NCI-H2196 (cell line): ENCODE measurements around the gene DCHS2.

ENCODE experiments used
- DNase-seq: peaks from one replicate; lab custom pipeline; 2025; ENCODE audit not compliant: unreplicated experiment; lab: John Stamatoyannopoulos, UW

The DCHS2 gene

DNA sequence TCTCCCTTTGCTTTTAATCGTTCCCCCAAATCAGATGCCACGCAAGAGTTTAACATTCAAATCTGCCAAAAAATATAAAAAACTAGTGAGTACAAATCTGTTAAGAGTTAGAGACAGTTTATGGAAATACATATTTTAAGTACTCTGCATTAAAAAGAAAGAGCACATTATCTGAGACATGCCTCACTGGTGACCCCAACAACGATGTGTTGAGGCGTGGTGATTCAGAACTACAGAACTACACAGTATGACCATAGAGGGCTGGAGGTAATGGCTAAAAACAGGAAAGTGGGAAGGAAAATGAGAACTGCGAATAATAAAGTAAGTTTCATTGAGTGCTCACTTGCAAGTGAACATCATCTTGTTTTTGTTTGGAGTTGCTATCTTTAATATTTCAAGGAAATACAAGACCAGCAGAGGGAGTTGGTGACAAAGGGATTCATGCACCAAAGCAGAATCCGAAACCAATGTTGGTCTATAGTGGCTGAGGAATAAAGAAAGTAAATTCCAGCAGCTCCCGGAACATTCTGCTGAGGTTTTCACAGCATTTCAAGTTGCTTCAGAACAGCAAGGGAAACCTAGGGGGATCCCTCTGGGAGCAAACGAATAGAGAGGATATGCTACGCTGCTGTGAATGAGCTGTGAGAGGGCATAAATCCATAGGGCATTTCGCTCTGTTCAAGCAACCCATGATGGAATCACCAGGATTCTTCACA lies 92.2 kb downstream of the DCHS2 start:
- DNase-seq = no peak

DNA sequence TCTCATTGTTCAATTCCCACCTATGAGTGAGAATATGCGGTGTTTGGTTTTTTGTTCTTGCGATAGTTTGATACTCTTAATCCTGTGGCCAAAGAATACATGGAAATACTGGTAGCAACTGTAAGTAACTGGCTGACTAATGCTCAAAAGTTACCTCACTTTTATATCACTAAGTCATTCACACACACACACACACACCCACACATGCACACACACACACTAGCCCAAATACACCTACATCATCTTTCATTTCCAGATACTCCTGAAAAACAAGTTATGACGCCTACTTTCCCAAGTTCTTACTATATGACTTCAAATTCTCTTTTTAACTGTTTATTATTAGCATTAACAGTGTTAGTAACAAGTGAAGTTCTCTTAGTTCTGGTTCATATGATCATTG lies 101.3 kb downstream of the DCHS2 start:
- no peak for DNase-seq

DNA sequence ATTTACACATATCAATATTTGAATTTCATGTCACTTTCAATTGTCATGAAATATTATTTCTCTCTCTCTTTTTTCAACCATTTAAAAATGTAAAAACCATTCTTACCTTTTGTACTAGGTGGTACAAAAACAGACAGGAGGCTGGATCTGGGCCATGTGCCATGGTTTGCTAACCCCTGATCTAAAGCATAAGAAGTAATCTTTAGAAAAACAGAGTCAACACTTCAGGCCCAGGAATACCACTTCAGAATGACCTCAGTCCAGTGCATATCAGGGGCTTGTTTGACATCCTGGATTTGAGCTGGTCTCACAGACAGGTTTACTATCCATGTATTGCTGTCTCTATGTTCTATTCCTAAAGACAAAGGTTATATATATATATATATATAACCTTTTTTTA lies 102.5 kb downstream of the DCHS2 start:
- no peak for DNase-seq

DNA sequence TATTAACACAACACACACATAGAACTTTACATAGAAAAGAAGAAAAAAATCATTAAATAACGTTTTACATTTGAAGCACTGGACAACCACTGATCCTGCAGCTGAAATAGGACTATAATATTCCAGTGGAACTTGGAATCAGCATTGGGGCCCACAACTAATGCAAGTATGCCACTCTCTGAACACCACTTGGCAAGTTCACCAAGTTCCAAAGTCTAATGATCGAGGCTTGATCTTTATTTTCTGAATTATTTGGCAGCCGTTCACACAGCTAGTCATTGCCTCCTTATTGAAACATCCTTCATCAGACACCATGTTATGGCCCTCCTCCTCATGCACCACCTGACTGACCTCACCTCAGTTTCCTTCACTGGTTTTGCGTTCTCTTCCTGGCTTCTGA lies 107.6 kb downstream of the DCHS2 start:
- DNase-seq = no peak

DNA sequence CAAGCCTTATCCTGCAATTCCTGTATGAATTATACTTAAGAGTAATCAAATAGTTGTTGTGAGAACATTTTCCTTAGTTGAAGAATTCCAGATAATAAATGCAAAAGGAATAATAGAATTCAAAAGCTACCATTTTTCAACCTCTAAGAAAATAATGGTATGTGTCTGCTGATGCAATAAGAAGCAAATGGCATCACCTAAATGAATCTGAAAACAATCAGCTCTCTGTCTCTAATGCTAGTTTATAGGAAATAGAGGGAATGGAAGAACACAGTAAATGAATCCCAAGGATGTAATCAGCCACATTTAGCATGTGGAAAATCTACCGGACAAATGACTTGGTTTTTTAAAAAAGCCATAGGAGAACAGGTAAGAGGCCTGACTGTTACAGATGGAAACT lies 115.1 kb downstream of the DCHS2 start:
- DNase-seq = no peak

DNA sequence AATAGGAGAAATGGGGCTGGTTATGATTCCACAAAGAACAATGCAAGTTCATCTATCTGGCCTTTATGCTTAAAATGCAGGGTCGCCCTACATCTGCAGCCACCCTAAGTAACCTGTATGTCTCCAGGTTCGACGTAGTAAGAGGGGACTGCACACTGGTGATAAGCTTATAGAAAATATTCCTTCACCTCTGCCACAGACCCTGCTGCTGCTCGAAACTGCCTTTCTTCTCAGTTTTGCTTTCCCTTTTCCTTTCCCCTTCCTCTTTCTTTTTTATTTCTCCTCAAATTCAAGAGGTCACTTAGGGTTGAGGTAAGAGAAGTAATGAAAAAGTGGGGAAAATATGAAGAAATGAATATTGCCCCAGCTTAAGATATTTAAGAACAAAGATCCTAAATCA lies 123.5 kb downstream of the DCHS2 start:
- no peak for DNase-seq

DNA sequence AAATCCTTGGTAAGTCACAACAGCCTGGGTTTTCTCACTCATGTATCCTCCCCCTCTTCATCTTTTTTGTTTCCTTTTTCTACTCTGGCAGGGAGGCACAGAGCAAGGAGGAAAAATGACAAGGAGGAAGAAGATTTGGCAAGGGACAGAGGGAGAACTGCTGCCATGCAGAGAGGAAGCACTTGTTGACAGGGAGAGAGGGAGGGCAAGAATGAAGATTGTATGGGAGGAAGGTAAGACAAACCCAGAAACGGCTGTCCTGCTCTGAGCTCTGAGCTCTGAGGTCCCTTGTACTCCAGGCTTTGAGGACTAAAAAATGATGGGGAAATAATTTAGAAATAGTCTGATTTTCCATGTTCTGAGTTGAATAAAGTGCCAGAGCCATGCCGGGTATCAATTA lies 123.9 kb downstream of the DCHS2 start:
- no peak for DNase-seq

DNA sequence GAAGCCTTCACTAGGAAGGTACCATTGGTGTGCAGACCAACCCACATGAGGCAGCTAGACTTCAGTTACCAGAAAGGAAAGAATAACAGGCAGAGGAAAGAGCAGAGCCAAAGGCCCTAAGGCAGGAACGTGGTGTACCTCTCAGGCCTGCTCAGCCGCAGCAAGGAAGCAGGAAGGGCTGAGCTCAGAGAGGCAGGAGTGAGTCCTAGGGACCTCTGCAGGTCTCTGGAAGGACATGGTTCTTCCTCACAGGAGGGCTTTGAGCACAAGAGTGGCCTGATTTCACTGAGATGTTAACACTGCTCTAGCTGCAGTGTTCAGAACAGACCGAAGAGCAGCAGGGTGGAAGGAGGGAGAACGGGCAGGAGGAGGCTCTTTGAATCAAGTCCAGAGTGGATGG lies 124.6 kb downstream of the DCHS2 start:
- DNase-seq = no peak

- no peak for DNase-seq
Observed at GRCh38 chr4:154364066-154364845, 127.3 kb downstream of the DCHS2 start.

- no peak for DNase-seq
Observed at GRCh38 chr4:154361450-154361849, 130.1 kb downstream of the DCHS2 start.

DNA sequence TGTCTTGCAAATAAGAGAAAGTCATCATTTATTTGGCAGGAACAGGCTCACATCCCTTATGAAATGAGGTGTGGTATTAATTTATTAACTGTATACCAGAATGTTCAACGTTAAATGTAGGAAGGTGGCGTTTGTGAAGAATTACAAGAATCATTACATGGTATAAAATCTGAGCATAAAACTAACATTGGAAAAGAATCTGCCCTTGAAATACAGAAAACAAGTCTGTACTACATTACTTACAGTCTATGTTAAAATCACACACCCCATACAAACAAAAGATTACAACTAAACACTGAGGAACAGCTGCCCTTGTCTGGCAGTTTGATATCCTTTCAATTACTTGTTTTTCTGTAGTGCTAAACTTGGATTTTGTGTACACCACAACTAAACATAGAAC lies 131.1 kb downstream of the DCHS2 start:
- DNase-seq = no peak

- DNase-seq = no peak
Observed at GRCh38 chr4:154354883-154355282, 136.7 kb downstream of the DCHS2 start.

GRCh38 chr4:154349829-154350228 lies 141.8 kb downstream of the DCHS2 start:
- DNase-seq = no peak

DNA sequence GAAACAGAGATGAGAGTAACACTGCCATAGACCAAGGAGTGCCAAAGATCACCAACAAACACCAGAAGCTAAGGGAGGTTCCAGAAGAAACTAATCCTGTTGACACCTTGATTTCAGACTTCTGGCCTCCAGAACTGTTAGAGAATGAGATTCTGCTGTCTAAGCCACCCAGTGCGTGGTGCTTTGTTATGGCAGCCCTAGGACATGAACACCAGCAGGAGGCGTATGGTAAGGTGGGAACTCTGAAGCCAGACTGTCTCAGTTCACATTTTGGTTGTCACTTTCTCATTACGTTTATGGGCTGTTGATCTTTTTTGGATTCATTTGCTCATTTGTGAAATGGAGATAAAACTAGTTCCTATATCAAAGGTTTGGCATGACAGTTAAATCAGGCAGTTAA lies 142.9 kb downstream of the DCHS2 start:
- no peak for DNase-seq

DNA sequence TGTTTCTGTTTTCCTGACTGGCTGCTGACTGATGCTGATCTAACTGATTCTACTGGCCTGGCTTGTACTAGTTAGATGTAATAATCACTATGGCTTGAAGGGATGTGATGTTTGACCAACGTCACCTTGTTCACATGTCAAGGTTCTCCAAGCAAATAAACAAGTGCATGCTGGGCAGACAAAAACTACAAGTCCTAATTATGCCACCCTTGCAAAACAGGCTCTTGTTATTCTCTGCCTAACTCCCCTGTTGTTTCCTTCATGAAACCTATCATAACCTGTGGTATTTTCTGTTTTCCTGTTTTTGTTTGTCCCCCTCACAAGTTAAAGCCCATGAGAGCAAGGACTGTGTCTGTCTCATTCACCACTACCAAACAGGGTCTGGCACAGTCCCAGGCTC lies 146.2 kb downstream of the DCHS2 start:
- no peak for DNase-seq

GRCh38 chr4:154344686-154345085 lies 146.9 kb downstream of the DCHS2 start:
- DNase-seq = no peak

DNA sequence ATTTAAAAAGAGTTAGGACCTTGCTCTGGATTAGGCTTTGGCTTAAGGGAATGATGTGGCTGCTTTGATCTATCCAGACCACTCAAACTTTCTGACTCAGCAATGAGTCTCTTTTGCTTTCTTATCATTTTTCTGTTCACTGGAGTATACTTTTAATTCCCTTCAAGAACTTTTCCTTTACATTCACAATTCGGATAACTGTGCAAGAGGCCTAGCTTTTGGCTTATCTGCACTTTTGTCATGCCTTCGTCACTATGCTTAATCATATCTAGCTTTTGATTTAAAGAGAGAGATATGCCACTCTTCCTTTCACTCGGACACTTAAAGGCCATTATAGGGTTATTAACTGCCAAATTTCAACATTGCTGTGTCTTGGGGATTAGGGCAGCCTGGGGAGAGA lies 147.9 kb downstream of the DCHS2 start:
- DNase-seq = no peak

GRCh38 chr4:154341448-154341847 lies 150.2 kb downstream of the DCHS2 start:
- DNase-seq = no peak

DNA sequence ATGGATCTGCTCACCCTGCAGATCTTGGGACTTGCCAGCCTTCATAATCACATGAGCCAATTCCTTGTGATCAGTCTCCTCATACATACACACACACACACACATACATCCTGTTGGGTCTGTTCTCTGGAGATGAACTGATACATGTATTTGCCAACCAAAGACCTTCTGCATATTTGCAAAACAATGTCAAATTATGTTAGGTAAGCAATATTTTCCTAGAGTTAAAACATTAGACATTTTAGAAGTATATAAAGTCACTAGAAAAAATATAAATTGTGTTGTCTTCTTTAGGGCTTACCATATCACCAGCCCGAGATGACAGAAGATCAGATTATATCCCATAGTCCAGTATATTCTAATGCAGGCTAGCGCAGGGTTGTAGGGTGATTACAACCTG lies 156.0 kb downstream of the DCHS2 start:
- no peak for DNase-seq

DNA sequence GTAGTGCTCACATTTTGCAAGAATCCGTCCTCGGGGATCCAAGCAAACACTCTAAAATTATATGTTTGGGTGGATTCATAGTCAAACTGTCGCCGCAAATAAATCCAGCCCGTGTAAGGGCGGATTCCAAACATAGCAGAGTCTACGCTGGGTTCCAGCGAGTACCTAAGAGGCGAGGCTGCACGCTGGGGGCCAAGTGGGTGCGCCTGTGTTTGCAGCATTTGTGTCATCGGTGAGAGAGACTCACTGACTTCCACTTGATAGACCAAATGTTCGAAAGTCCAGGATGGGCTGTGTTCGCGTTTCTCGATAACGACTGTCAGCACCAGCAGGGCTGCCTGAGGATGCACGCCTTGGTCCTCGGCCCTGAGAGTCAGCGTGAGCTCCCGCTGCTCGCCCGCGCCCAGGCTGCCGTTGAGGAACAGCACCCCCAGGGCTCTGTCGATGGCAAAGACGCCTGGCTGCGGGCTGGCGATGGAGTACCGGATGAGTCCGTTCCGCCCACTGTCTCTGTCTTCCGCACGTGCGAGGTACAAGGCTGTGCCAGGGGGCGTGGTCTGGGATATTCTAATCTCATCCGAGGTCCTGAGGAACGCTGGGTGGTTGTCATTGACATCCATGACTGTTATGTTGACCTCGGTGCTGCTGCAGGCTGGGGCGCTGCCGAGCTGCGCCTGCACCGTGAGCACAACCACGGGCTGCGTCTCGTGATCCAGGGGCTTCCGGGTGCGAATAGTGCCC lies 158.7 kb downstream of the DCHS2 start:
- DNase-seq = no peak

DNA sequence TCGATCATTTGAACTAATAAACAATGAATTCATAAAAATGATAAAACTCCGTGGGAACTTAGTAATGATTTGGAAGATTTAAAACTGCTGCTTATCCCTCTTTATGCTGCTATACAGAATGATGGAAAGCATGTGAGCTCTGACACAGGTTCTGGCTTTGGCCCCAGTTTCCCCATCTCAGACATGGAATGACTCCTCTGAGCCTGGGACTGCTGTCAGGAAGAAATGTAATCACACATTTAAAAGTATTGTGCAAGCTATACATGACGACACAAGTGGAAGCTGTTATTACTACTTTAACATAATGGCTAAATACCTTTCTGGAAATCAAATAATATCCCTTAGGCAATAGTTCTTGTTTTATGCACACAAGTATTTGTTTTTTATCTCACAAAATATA lies 161.7 kb downstream of the DCHS2 start:
- DNase-seq = no peak

GRCh38 chr4:154329268-154329868 lies 162.2 kb downstream of the DCHS2 start:
- DNase-seq = peak; percentile 1
